HG03135 (cell line): Measurements from ENCODE around the gene MRGPRG.

ENCODE experiments used
- ATAC-seq: cut with Tn5 transposase; IDR thresholded peaks from one replicate; pipeline ENCODE4 v1.9.1; 2021; ENCODE audit warnings: mild to moderate bottlenecking, moderate library complexity; ENCODE audit not compliant: unreplicated experiment

The MRGPRG gene

GRCh38 chr11:3225826-3226750 lies 7.5 kb upstream of the MRGPRG start:
- no peak for ATAC-seq

- ATAC-seq = no peak
These were observed 6.6 kb upstream of the MRGPRG start for GRCh38 chr11:3225159-3225758.

DNA sequence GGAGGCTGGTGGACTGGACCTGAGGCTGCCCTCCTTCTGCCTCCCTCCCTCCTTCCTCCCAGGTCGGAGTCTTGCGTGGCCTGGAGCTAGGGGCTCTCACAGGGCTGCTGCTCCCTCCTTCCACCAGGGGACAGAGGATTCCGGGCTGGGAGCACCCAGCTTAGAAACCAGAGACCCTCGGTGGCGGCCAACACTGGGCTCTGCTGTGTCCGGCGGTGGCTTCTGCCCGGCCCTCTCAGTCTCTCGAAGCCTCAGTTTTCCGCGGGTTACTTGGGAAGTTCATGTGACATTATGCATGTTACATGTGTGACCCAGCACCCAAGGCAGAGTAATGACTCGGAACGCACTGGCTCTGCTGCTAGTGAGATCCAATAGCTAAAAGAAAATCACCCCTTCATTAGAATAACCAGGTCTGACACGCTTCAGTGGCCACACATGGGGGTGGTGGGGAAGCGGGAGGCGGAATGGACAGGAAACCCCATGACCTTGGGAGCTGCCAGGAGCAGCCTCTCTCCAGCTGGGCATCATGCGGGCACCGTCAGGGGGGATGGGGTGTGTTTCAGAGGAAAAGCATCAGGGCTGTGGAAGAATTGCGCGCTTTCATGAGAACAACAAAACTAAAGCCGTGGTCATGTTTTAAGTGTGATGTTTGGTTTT lies 5.9 kb upstream of the MRGPRG start:
- no peak for ATAC-seq

DNA sequence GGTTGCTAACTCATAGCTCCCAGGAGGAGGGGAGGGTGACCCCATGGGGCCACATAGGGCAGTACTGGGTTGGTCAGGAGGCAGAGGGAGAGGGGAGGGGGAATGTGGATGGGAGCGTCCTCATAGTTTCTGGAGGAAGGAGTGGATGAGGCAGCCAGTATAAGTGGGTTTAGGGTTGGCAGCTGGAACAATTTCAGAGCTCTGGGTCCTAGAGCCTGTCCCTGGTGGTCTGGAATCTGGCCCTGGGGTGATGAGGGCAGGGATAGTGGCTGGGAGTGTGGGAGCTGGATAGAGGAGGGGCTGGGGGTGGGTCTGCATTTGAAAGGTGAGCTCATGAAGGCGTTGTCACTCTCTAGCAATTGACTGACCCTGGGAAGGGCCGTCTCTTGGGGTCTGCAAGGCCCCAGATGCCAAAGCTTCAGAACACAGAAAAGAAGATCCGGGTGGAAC lies 5.3 kb upstream of the MRGPRG start:
- ATAC-seq = no peak

GRCh38 chr11:3222941-3223915 lies 4.6 kb upstream of the MRGPRG start:
- ATAC-seq = no peak

GRCh38 chr11:3222003-3222855 lies 3.6 kb upstream of the MRGPRG start:
- ATAC-seq = no peak

GRCh38 chr11:3221408-3222002 lies 2.9 kb upstream of the MRGPRG start:
- no peak for ATAC-seq

GRCh38 chr11:3220521-3221407 lies 2.2 kb upstream of the MRGPRG start:
- ATAC-seq = no peak

DNA sequence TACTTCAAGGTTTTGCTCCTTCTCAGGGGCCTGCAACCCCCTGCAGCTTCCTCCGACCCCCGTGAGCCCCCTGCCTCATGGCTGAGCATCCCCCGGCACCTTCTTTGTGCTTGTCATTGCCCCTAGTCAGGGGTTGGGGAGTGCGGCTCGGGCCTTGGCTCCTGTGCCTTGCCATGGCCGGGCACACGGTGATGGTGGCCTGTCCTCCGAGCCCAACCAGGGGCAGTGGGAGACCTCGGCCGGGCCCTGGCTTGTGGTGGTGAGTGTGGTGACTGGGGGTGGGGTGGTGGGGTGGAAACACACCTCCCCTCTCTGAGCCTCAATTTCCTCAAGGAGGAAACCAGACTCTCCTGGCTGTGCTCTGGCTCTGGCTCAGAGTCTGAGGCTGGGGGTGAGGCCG lies 1.5 kb upstream of the MRGPRG start:
- ATAC-seq = no peak

DNA sequence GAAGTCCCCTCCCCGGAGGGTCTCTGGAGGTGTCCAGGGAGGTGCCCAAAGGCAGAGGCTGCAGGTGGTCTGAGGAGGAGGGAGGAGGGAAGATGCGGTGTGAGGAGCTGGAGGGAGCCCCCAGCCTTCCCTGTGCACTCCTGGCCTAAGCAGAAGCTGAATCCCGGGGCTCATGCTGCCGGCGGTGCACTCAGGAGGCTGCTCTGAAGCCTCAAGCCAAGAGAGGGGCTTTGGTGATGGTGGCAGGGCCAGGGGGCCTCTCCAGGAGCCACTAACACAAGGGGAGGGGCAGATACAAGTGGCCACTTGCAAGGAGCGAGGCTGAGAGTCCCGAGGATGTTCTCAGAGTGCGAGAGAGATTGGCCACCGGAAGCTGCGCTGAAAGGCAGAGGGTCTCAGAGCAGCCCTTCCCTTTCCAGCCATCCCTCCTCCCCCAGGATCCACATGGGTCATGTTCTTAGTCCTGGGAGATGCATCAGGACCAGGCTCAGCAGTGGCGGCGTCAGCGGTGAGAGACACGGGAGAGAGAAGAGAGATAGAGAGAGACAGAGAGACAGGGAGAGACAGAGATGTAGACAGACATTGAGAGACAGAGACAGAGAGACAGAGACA lies 774 bp upstream of the MRGPRG start:
- no peak for ATAC-seq

DNA sequence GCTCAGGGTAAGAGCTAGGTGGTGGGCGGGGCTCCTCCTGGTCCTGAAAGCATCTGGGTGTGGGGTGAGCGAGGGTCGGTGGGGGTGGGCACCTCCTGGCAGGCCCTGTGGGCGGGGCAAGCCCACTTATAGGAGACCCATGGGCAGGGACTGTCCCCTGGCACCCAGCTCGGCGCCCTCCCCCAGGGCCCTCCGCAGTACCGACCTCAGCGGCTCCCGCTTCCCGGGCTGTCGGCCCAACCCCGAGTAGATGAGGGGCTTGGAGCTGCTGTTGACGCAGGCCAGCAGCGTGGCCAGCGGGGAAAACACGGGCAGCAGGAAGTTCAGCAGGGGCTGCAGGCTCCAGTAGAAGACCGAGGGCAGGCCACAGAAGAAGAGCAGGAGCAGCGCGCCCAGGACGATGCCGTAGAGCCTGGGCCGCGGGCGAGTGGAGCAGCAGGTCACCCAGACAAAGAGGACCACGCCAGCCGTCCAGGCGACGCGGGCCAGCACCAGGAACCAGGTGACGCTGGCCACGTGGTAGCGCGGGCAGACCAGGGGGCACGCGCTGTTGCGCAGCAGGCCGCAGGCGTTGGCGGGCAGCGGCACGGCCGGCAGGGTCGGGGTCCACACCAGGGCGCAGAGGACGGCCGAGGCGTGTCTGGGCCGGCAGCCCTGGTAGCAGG lies 663 bp downstream of the MRGPRG start:
- no peak for ATAC-seq

DNA sequence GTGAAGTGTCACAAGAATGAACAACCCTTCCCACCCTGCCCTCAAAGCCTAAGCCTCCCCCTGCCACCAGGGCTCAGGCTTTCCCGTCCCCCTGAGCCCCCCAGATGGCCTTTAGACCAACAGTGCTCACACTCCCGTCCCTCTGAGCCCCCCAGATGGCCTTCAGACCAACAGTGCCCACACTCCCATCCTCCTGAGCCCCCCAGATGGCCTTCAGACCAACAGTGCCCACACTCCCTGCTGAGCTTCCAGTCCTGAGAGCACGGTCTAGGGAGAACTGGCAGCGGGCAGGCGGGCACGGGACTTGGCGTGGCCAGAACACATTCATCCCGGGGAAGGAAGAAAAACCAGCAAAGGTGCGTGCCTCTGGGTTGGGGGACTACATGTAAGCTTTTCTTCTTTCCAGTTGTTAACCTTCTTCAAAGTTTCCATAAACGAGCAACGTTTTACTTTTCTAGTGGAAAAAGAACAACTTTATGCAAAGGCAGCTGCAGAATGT lies 2.5 kb downstream of the MRGPRG start:
- ATAC-seq = no peak

GRCh38 chr11:3215346-3216026 lies 3.1 kb downstream of the MRGPRG start:
- ATAC-seq = no peak

DNA sequence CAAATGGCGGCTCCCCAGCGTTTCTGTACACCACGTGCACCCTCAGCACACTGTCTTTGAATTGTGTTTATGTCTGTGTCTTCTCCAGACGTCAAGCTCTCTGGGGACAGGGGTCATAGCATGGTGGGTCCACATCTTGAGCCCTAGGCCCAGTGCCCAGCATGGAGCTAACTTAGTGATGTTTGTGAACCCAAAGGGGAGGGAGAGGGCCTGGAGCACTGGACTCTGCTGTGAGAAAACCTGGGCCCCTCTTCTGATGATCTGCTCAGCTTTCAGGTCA lies 4.3 kb downstream of the MRGPRG start:
- ATAC-seq = no peak

DNA sequence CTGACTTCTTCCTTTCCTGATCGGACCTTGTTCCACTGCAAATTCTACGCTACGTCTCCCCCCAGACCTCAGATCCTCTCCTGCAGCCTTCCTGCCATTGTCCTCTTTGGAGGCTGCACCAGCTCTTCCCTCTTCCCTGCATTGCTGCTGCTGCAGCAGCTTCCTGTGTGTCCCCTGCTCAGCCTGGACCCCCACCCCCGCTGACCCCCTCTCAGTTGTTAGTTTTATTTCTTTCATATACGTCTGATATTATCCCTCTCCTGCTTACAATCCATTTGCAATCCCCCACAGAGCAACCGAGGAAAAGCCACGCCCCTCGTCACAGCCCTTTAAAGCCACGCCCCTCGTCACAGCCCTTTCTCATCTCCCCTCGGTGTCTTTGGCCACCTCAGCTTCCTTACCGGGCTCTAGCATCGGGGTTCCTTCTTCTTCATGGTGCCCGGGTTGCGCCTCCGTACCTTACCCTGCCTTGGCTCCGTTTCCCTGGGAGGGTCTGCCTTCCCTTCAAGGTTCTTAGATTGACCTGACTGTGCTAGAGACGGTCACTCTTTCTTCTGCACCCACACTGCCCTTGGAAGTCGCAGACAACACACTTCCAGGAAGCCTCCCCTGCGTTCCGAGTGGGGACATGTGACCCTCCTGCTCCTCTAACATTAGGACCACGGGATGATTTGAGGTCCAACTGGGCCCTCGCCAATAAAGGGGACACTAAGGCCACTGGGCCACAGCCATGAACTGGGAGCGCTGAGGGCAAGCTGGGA lies 4.8 kb downstream of the MRGPRG start:
- no peak for ATAC-seq

GRCh38 chr11:3208272-3208671 lies 10.3 kb downstream of the MRGPRG start:
- ATAC-seq = no peak
